NAMALWA (cell line): ENCODE measurements around the gene XPO6.
A peak's percentile ranks its signal among the peaks of the same experiment; 100 is the strongest.
"Not testable (repeated sequence)": the region's sequence is repeated elsewhere in the genome, so short reads cannot be mapped to it uniquely, and the experiment has no call there.

Experiments used
- DNase-seq: peaks from one replicate; pipeline ENCODE4 v3.0.0-alpha.2; 2015; ENCODE audit warnings: low spot score

Gene XPO6, protein sequence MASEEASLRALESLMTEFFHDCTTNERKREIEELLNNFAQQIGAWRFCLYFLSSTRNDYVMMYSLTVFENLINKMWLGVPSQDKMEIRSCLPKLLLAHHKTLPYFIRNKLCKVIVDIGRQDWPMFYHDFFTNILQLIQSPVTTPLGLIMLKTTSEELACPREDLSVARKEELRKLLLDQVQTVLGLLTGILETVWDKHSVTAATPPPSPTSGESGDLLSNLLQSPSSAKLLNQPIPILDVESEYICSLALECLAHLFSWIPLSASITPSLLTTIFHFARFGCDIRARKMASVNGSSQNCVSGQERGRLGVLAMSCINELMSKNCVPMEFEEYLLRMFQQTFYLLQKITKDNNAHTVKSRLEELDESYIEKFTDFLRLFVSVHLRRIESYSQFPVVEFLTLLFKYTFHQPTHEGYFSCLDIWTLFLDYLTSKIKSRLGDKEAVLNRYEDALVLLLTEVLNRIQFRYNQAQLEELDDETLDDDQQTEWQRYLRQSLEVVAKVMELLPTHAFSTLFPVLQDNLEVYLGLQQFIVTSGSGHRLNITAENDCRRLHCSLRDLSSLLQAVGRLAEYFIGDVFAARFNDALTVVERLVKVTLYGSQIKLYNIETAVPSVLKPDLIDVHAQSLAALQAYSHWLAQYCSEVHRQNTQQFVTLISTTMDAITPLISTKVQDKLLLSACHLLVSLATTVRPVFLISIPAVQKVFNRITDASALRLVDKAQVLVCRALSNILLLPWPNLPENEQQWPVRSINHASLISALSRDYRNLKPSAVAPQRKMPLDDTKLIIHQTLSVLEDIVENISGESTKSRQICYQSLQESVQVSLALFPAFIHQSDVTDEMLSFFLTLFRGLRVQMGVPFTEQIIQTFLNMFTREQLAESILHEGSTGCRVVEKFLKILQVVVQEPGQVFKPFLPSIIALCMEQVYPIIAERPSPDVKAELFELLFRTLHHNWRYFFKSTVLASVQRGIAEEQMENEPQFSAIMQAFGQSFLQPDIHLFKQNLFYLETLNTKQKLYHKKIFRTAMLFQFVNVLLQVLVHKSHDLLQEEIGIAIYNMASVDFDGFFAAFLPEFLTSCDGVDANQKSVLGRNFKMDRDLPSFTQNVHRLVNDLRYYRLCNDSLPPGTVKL

DNA sequence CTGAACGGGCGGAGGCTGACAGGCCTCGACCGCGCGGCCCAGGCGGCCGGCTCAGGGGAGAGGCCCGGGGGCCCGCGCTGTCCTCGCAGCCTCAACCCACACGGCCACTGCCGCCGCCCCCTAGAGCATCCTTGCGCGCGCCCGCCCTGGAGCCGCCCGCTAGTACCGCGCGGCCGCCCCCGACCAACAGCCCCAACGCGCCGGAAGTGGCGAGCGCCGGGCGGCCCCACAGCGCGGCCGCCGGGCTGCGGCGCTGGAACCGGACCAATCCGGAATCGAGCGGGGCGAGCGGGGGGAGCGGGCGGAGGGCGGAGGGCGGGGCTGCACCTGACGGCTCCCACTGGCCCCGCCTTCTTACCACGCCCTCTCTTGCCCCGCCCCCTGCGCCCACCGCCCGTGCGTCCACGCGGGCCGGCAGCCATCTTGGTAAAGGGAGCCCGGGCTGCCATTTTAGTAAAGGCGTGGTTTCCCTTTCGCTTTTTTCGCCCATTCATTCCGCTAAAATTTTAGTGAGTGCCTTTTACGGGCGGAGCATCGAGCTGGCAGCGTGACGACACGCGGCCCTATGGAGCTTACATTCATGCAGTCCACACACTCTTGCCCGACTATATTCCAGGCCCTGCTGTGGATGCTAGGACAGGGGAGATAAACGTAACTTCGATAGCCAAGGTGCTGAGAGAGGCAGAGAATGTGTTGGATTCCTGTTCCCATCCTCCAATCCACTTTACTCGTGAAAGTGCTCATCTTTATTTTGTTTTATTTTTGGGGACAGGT lies at the start of gene XPO6:
Gene XPO6 (minus strand): TSS at position 208 of the 774 bp plus-strand sequence. CDS start 597 bp downstream, outside the sequence.
- peak; percentile 95 for DNase-seq

DNA sequence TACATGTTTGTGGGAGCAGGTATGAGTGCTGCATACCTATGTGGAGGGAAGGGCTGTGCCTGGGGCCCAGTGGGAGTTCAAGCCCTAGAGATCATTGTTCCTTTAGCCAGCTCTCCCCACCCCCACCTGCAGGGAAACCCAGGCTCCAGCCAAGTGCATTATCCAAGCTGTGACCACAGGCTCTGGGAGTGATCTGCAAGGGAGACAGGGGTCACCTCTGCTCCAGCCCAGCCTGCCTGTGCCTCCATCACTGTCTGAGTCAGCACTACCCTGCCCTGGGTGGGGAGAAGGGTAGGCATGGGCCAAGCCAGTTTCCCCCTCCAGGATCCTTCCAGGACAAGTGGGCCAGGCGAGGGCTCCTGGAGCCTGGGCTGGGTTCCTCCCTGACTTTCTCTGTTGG lies 48.4 kb upstream of the XPO6 start:
- no peak for DNase-seq

DNA sequence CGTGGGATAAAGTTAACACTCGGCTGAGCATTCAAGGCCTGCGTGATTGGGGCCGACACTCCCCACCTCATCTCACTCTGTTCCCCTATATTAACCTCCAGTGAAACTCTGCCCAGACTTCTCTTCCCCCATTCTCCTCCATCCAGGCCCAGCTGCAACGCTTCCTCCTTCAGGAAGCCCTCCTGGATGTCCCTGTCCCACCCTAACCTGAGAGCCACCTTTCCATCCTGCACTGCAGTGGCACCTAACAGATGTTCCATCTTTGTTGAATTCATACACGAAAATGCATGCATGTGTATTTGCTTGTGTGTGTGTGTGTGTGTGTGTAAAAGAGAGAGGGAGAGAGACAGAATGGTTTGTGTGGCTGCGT lies 48.0 kb upstream of the XPO6 start:
- DNase-seq = no peak

- no peak for DNase-seq
Measured at GRCh38 chr16:28259091-28259780, 47.5 kb upstream of the XPO6 start.

DNA sequence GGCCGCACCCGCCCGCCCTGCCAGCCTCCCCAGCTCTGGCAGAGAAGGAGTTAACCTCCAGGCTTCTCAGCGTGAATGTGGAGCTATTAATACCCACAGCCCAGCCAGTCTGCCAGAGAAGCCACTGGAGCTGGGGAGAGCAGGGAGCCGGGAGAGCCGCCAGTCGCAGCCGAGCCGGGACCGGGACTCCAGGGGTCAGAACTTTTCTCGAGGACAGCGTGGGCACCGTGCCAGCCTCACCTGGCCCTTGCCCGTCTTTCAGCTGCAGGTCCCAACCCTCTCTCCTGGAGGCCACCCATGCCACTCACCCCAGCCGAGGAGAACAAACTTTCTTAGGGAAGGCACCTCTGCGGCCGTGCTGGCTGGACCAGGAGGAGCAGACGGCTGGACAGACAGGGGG lies 46.8 kb upstream of the XPO6 start:
- no peak for DNase-seq

DNA sequence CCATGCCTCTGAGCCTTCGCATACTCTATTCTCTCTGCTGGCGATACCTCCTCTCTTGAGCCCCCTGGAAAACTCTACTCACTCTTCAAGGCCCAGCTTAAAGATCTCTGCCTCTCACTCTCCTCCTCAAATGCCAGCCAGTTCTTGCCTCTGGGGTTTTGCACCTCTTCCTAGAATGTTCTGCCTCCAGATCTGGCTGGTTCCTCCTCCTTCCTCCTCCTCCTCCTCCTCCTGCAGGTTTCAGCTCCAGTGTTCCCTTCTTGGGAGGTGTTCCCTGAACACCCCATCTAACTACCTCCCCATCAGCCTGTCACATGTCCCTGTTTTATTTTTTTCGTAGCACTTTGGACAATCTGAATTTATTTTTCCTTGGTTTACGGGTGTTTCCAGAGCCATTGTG lies 45.5 kb upstream of the XPO6 start:
- DNase-seq = no peak

- DNase-seq = no peak
Measured at GRCh38 chr16:28255838-28256237, 44.1 kb upstream of the XPO6 start.

- no peak for DNase-seq
Measured at GRCh38 chr16:28254158-28254557, 42.4 kb upstream of the XPO6 start.

DNA sequence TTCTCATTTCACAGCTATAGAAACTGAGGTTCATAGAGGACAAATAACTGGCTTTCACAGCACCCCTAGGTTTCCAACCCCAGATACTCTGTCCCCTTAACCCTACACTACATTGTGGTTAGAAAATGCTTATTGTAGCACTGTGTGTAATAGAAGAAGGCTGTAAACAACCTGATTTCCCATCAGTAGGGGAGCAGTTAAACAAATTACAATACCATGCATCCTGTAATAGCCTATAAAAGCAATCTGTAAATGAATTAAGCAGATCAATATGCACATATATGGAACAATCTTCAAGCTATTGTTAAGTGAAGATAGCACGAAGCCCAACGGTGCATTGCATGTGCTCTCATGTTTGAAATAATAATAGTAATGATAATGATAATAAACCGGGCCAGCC lies 39.2 kb upstream of the XPO6 start:
- no peak for DNase-seq

GRCh38 chr16:28249483-28249882 lies 37.7 kb upstream of the XPO6 start:
- DNase-seq = not testable (repeated sequence)

DNA sequence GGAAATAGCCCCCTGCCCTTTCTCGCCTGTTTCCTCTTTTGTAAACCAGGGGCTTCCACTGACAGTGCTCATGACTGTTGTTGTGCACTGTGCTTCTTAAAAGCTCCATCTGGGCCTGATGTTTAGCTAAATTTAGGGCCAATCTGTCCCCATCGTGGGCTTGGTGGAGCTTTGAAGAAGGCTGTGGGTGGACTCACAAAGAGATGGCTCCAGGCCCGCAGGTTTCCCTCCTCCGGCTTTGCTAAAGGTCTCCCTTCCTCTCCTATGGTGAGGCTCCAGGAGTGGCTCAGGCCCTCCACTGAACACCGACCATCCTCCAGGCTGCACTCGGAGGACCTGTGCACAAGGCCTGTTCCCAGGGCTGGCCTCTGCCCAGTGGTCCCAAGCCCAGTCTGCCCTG lies 30.2 kb upstream of the XPO6 start:
- no peak for DNase-seq

- peak; percentile 70 for DNase-seq
Measured at GRCh38 chr16:28237754-28238357, 26.1 kb upstream of the XPO6 start.

GRCh38 chr16:28231763-28232162 lies 20.0 kb upstream of the XPO6 start:
- DNase-seq = no peak

- not testable (repeated sequence) for DNase-seq
Measured at GRCh38 chr16:28223909-28224308, 12.1 kb upstream of the XPO6 start.

- not testable (repeated sequence) for DNase-seq
Measured at GRCh38 chr16:28219777-28220176, 8.0 kb upstream of the XPO6 start.

DNA sequence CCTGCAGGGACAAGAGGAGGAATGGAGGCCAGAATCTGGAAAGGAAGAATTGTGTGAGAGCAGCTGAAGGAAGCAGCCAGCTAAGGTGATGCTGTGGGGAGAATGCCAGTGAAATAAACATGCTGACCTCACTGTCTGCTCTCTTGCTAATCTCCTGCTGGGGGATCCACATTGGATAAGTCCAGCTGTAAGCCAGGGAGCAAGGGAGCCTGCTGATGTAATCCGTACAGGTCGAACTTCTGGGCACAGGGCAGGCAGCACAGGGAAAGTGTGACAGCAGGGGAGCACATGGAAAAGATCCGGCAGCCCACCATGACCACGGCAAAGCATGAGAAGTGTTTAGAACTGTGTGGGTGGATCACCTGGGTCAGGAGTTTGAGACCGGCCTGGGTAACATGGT lies 7.5 kb upstream of the XPO6 start:
- DNase-seq = no peak

DNA sequence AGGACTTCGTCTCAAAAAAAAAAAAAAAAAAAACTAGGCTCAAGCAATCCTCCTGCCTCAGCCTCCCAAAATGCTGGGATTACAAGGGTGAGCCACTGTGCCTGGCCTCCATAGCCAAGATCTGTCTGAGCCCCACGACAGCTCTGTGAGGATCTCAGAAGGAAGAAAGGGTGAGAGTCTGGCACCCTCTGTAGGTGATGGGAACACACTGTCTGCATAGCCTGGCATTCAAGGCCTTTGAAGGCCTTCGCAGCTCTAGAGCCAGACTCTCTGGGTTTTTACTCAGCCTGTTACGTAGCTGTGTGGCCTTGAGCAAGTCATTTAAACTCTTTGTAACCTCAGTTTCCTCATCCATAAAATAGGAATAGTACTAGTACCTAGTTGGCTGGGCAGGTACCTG lies 6.3 kb upstream of the XPO6 start:
- peak; percentile 67 for DNase-seq

GRCh38 chr16:28217326-28217725 lies 5.6 kb upstream of the XPO6 start:
- peak; percentile 35 for DNase-seq

- DNase-seq = no peak
Measured at GRCh38 chr16:28213396-28213795, 1.6 kb upstream of the XPO6 start.

DNA sequence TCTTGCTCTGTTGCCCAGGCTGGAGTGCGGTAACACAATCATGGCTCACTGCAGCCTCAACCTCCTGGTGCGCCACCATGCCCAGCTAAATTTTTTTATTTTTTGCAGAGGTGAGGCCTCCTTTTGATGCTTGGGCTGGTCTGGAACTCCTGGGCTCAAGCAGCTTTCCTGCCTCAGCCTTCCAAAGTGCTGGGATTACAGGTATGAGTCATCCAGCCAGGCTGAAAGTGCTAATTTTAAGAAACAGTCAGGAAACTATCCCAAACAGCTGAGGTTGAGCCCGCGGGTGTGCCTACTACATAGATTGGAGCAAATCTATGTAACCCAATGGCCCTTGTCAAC lies 738 bp upstream of the XPO6 start:
- no peak for DNase-seq

GRCh38 chr16:28210979-28211588 lies 681 bp downstream of the XPO6 start:
- peak; percentile 54 for DNase-seq
